ENCODE measurements around the gene ETS2.

ETS2 gene

GRCh38 chr21:38805328-38806152 is at the start of gene ETS2:
ETS2 (plus strand) TSS chr21:38805929; CDS start chr21:38810035, 4,106 bp downstream.
- peak; percentile 38 to 61 (median 42) for DNase-seq

- no peak for DNase-seq
These were observed 49.0 kb upstream of the ETS2 start for GRCh38 chr21:38756746-38757145.

DNA sequence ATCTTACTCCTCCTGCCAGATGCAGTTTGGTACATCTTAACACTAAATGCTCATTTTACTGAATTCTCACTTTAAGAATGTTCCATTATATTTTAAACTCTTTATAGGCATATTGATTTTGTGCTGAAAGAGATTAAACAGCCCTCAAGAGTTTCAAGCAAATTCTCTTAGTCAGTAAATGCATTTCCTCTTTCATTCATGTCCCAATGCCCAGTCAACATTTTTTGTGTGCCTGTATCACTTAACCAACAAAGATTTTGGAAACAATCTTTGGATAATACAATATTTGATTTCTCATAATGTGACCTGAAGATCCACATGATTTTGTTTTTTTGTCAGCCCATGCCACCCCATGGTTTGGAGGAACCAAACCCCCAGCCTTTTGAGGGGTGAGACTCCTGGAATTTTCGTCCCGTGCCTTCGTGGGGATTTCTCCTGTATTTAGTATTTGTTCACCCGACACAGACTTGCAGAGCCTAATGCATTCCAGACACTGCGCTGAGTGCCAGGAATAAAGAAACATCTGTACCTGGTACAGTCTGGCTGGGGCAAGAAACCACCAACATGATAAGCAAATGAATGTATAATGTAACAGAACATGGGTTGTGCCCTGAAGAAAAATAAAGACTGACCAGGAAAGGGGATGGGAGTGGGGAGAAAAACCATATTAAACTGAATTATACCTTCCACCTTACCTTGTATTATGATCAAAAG is 47.1 kb upstream of the ETS2 start:
- no peak for DNase-seq

DNA sequence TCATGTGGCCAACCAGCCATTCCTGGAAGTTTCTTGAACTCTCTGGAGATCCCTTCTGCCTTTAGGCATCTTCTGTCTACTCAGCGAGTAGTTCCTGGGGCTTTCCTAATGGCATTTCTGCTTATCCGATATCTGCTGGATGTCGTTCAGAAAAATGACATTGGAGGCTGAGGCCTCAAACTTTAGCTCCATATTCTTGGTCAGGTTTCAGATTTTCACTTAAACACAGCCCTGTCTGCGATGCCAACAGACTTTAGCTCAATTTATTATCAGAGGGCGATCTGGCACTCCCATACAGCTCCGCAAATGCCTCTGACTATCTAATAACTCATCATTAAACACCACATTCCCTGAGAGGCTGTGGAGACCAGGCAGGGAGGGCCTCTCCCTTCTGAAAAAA is 46.3 kb upstream of the ETS2 start:
- no peak for DNase-seq

DNA sequence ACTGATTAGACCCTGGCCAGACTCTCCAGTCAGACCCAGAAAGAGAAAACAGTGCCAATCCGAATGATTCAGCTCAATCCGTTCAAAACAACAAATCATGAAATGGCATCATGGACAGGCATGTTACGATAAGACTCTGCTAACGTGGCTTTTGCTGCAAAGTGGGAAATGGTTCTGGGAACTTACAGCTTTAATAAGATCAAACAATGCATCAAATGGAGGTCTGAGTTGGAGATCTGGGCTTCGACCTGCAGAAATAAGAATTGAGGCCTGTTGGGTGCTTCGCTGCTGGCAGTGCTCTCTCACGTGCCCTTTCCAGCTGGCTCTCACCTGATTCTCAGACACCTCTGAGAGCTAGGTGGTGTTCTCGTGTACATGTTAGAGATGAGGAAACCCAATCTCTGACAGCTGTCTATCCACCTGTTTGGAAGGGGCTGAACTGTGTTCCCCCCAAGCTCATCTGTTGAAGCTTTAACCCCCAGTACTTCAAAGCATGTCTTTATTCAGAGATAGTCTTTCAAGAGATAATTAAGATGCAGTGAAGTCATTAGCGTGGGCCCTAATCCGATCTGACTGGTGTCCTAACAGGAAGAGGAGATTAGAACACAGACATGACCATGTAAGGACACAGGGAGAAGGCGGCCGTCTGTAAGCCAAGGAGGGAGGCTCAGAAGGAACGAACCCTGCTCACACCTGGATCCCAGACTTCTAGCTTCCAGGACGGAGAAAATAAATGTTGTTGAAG is 45.5 kb upstream of the ETS2 start:
- no peak for DNase-seq

GRCh38 chr21:38760762-38761155 is 45.0 kb upstream of the ETS2 start:
- no peak for DNase-seq

DNA sequence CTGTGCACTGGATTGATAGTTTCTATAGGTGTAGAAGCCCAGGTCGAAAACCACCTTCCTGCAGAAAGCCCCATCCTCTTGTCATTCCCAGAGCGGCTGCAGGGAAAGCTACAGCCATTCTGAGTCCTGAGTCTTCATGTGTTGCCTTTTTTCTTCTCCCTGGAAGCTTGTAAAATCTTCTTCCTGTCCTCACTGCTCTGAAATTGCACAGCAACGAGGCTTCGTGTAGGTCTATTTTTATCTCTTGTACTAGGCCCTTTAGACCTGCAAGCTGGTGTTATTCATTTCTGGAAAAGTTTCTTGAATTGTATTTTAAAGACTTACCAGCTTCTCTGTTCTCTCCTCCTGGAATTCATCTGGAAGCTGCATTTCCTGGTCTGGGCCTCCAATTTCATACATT is 44.2 kb upstream of the ETS2 start:
- no peak for DNase-seq

- DNase-seq = no peak
These were observed 40.7 kb upstream of the ETS2 start for GRCh38 chr21:38765056-38765455.

DNA sequence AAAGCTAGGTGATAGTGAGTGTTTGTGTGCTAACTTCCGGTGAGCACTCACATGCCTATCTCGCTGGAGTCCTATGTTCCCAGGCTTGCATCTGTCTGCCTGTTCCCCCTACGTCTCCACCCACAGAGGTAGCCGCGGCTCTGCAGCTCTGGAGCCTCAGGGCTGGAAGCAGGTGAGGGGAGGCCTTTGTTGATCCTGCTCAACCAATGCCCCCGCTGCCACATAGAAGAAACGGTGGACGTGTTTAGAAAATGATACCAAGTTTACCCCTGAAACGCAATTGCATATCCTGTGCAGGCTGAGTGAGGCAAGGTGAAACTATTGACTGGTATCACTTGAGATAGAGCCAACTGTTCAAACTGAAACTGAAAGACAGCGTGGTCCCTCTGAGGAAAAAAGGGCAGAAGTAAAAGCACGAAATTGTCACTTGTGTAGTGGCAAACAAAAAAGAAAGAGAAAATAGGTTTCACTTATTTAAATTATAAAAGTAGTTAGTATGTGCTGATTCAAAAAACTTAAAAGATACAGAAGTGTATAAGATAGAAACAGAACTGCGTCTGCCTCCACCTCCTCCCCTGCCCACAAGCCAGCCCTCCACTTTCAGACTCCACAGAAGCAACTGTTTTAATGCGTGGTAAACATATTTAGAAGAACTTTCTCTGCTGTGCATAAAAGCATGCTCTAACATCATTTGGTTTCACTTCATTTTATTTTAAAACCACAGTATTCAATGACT is 38.6 kb upstream of the ETS2 start:
- DNase-seq = peak; percentile 17 to 30 (median 21)

DNA sequence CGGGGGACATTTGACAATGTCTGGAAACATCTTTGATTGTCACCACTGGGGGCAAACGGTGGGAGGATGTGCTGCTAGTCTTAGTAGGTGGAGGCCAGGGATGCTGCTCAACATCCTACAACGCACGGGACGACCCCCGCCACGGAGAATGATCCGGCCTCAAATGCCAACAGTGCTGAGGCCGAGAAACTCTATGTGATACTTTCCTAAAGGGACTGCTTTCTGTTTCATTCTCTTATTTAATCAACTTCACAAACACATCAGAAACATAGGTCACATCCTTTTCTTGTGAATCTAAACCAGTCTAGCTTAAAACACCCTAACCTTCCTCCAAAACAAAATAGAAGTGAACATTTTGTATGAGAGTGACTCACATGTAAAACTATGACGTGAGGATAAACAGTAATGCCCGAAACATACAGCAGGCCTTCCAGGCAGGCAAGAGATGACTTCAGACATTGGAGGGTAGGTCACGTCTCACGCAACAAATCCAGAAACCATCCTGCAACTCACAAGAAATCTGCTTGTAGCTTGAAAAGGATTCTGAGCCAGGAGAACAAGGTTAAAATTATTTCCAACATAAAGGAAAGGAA is 37.2 kb upstream of the ETS2 start:
- peak; percentile 2 to 15 (median 12) for DNase-seq

DNA sequence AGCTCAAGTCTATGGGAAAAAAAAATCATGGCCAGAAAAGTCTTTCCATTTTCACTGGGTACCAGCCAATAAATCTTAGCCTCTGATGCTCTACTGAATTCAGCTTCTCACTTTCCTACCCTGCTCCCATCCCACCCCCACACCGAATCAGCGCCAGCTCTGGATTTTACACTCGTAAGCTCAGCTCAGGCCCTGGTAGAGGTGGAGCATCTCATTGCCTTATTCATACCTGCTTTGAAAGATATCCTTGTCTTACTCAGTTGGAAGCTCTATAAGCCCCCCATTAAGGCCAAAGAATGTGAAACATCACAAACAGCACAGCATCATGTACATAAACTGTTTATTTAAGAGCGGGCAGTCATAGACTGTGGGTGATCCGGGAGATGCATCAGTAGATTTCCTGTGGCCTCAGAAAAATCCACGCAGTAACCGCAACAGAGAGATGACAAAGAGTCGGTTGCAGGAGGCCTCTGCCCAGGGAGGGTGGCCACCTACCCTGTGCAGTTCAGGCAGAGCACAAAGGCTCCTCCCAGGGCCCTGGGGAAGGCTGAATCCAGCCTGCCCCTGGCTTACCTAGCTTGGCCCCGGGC is 36.4 kb upstream of the ETS2 start:
- DNase-seq = no peak

DNA sequence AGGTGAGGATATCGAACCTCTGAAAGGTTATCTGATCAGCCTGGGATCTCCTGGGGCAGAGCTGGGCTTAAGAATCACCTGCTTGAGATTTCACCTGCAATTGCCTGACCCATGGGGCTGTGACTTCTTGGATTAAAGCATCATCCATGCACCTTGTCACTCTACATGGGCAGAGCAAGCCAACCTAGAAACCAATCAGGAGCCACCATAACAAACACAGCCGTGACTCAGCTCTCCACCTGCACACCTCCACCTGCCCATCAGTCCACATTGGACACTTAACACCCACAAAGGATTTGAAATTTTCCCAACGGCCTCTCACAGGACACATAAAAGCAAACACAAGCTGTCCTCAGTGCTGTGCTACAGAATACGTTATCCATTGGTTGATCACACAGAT is 35.1 kb upstream of the ETS2 start:
- no peak for DNase-seq

GRCh38 chr21:38771536-38771935 is 34.2 kb upstream of the ETS2 start:
- no peak for DNase-seq

DNA sequence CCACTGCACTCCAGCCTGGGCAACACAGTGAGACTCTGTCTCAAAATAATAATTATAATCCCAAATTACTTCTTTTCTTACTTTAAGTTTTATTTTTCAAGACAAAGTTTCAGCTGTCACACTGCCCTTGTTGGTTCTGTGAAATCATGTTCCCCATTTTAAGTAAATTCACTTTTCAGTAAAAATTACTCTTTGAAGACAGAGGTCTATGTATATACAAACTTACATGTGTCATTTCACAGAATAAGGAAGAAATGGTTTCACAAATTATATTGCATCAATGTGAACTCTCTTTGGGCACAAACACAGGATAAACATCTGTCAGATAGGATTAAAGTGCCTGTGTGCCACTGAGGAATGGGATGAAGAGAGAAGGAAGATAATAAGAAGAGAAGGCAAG is 33.1 kb upstream of the ETS2 start:
- DNase-seq = no peak

- no peak for DNase-seq
These were observed 32.3 kb upstream of the ETS2 start for GRCh38 chr21:38773099-38774061.

GRCh38 chr21:38774152-38774551 is 31.6 kb upstream of the ETS2 start:
- no peak for DNase-seq

DNA sequence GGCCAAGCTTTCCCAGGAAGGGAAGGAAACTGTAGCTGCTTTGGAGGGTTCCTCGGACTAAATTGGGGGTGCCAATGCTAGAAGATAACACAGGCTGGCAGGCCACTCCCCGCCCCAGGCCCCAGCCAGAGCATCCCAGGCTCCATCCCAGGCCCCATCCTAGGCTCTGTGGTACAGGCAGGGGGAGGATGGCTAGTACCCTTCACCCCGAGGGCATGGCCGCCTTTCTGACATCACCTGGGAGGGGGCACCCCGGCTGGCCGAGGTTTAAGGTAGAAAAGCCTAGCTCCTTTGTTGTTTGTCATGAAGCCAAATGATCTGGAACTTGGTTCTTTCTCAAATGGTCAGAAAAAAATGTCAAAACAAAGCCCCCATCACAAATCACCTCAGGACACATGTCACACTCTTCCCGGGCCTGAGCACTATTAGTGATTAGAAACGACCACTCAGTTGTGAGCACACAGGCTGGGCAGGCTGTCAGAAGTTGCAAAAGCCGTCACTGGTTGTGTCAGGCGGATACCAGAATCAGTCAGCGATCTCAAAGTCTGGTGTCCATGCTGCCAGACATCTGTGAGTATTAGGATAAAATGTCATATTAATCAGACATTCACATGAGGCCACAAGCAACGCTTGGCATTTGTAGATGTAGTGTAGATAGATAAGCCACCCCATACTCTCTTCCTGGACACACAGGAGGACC is 31.0 kb upstream of the ETS2 start:
- DNase-seq = no peak

GRCh38 chr21:38775733-38776132 is 30.0 kb upstream of the ETS2 start:
- DNase-seq = no peak

DNA sequence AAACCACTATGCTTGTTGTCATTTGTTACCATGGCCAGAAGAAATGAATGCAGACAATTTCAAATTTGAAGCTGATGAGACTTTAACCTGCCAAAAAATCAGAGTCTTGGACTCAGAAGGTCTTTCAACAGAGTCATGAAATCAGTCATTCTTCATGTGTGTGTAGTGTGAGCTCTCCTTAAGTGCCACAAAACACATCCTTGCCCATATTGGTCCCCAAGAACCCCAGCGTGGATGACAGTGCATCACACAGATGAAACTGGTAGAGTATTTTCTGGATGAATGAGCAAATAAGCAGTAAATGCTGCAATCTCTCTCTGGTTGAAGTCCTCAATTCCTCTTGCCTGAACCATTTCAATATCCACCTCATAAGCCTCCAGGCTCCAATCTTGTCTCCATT is 28.7 kb upstream of the ETS2 start:
- no peak for DNase-seq

DNA sequence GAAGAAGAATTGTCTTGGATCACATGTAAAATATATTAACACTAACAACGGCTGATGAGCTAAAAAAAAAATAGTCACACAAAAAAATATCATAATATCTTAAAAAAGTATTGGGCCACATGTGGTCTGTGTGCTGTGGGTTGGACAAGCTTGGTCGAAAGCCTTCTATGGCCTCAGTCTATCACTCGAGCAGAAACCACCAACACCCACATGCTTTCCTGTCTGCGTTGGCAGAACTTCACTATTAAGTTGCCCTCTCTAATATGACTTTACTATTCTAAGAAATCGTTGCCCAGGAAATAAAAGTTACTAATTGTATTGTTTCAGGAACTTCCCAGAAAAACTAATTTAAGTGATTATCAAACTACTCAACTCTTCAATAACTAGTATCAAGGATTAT is 28.2 kb upstream of the ETS2 start:
- DNase-seq = no peak

All from activated naive CD4-positive, alpha-beta T cell (primary cell).